ENCODE results near the gene SEPTIN12.
A peak's percentile ranks its signal among the peaks of the same experiment; 100 is the strongest.
"Not testable (repeated sequence)": the region's sequence is repeated elsewhere in the genome, so short reads cannot be mapped to it uniquely, and the experiment has no call there.

Gene SEPTIN12

DNA sequence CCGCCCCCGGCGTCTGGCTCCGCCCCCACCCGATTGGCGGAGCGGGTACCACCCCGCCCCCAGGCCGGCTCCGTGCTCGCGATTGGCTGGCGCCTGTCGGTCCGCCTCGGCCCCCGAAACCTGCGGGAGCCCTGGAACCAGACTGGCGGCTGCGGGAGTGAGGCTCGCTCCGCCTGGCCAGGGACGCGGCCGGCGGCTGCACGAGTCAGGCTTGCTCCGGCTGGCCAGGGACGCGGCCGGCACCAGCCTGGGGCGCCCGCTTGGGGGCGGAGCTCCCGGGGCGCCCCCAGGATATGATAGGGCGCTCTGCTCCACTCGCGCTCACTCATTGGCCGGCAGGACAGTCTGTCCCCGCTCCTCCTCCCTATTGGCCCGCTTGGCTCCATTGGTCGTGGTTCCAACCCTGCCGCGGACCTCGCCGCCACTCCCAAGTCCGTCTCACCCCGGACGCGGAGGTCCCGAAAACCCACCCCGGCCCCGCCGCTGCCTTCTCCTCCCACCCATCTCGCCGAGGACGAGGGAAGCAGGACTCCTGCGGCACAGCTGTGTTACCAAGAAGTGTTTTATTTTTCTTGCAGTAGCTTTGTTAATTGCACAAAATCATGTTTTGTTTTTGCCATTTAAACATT is 14.6 kb upstream of the SEPTIN12 start:
- DNase-seq: peak; percentile 93

DNA sequence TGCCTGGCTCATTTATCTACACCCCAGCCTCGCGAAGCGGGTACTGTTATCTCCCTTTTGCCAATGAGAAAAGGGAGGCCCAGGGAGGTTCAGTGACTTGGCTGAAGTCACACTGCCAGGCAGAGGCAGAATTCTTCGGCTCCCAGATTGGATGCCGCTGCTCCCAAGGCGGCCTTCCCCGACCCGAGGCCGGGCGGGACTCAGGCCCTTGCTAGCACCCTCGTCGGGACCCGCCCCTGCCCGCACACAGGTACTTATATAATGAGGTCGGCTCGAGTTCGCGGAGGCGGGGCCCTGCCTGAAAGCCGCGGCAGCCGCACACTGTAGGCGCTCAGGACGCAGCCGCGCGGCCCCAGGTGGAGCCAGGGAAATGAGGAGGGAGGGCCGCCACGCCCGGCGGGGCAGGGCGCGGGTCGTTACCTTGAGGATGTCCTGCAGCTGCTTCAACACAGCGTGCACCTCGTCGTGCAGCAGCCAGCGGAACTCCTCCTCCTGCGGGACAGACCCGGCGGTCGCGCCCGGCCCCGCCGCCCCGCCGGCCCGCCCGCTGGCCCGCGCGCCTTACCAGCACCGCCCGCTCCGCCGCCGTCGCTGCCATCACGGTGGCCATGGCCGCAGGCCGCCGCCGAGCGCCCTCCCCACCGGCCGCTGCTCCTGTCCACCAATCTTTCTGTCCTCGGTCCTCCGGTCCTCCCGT is 14.0 kb upstream of the SEPTIN12 start, which contains the start of gene ROGDI:
Gene ROGDI, minus strand, starts transcription at position 672 of the 697 bp plus-strand sequence. Its CDS starts 62 bp downstream, at position 610.
- DNase-seq: peak; percentile 30

DNA sequence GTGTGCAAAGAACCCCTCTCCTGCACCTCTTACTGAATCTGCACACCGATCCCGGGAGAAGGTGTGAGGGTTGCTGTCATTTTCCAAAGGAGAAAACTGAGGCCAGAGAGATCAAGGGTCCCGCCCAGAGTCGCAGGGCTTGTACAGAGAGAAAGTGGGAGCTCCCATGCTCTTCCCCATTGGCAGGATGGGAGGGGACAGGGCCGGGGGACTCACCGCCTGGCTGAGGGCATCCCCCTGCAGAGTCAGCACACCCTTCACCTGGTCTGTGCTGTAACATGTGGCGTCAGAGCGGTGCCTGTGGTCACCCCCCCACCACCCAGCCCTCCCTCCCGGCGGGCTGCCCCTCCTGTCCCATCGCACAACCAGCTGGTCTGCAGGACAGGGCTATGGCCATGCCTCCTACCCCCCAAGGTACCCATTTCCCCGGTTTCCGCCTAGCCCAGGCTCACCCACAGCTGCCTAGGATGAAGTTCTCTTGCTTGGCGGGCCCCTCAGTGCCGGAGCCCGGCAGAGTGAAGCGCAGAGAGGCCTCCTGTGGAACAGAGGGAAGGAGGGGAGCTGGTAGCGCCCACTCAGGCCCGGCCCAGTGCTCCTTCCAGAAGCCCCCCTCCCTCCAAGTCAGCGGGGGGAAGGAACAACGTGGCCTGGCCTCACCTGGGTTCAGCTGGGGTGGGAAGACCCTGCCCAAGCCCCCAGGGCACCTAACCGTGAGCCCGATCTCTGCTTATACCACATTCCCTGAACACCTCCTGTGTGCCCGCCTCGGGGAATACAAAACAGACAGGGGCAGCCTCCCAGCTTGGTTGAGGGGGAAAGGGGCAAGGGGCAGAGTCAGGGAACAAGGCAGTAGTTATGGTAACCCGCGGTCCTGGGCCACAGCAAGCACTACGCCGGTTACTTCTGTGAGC is 13.2 kb upstream of the SEPTIN12 start:
- DNase-seq: no peak

DNA sequence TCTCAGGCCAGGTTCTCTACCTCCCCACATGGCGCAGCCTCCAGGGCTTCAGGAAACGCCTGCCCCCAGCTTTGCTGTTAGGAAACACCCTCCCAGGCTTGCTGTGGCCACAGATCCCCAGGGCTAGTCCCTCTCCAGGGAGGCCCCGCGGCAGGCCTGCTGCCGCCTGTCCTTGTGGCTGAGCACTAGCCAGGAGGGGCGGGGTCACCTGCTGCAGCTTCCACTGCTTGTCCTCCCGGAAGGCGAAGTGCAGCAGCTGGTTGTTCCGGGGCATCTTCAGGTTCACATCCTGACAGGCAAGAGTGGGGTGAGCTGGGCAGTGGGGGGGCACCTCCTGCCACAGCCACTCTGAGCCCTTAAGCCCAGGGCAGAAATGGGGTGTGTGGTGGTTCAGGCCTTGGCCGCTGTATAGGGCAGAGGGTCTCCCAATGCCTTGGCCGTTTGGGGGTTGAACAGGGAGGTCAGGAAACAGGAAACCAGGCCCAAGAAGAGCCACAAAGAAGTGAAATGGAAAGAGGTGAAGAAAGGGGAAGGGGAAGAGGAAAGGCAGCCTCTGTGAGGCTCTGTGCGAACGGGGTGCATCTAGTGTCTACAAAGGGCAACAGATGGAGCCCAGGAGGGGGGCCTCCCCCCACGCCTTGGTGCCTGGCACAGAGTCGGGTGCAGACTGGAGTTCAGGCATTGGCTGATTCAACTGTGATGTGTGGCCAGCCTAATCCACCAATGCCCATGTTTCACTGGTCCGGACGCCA is 12.3 kb upstream of the SEPTIN12 start:
- DNase-seq: no peak

DNA sequence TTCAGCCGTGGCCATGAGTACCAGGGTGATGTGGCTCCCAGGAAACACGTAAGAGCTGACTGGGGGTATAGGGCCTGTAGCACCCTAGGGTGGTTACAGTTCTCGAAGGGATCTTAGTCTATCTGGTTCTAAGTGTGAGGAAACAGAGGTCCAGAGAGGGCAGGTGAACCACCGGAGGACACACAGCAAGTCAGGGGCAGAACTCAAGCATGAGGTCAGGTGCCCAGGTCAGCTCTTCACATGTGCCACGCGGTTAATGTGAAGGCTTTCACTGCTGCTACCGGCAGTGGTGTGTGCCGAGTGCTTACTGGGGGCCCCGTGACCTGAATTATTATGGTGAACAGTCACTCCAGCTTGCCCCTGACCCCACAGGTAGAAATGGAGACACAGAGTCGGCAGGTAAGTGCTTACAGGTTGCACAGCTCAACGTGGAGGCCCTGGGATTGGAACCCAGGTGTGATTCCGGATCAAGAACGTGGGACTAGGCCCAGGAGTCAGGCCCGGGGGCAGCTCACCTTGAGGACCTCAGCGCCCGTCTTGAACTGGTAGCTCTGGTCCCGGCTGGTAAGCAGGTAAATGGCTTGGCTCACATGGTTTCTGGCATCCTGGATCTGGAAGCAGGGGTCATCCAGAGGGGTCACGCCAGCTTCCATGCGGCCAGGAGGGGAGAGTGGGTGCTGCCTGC is 11.2 kb upstream of the SEPTIN12 start:
- DNase-seq: no peak

DNA sequence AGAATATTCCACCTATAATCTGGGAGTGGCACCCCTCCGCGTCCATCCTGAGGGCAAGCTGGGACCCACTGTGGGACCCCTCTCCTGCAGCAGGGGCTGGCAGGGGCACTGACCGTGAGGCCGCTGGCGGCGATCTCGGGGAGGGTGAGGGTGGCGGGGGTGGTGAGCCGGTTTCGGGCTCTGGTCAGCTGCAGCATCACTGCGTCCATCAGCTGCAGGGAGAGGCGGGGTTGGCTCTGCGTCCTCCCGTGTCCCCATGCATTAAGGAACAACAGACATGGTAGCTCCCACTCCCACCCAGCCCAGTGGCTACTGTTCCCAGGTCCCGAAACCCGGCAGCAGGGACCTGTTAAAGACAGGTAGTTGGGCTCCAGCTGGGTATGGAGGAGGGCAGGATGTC is 10.3 kb upstream of the SEPTIN12 start:
- no peak for DNase-seq

DNA sequence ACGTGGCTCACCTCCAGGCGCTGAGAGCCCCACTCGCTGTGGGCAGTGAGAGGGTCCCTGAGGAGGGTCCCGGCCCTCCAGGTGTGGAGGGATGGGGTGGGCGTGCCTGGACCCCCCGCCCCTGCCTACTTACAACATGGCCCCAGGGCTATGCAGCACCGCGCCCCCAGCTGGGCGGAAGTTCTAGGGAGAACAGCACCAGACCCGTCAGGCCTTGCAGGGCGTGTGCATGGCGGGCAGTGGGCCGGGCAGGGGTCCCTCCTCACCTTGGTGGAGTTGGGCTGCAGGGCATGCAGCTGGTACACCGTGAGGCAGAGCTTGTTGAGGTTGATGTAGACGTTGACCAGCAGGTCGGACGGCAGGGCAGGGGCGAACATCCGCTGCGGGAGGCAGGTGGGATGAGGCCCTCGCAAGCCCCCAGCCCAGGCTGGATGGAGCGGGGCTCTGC is 9.7 kb upstream of the SEPTIN12 start:
- no peak for DNase-seq

DNA sequence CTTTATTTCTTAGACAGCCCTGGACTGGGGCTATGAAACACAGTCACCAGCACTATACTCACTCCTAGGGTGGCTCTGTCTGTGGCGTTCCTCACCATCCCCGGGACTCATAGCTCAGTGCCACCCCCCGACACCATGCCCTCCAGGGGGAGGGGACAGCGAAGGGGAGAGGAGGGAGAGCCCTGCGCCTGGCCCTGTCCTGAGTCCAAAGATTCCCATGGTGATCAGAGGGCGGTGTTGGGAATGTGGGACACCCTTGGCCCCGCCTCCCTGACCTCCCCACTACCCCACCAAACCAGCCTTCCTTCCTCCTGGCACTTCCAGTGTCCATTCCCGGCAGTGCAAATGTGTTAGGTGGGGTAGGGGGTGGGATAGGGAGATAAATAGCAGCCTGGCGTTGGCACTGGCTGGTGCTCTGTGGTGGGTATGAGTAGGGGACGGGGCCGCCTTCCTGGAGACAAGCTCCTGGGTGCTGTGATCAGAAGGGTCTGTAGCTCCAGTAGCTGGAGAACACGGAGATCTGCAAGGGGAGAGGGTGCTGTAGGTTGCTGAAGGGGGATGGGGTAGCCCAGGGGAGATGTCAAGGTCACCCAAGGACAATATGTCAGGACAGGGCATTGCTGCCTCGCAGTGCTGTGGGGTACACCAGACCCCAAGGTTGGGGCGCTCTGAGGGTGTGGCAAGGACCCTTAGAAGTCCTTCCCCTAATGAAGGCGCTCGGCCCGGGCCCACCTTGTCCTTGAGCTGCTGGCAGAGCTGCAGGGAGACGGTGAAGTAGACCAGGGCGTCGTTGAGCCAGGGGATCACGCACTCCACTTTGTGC is 9.0 kb upstream of the SEPTIN12 start:
- DNase-seq: no peak

DNA sequence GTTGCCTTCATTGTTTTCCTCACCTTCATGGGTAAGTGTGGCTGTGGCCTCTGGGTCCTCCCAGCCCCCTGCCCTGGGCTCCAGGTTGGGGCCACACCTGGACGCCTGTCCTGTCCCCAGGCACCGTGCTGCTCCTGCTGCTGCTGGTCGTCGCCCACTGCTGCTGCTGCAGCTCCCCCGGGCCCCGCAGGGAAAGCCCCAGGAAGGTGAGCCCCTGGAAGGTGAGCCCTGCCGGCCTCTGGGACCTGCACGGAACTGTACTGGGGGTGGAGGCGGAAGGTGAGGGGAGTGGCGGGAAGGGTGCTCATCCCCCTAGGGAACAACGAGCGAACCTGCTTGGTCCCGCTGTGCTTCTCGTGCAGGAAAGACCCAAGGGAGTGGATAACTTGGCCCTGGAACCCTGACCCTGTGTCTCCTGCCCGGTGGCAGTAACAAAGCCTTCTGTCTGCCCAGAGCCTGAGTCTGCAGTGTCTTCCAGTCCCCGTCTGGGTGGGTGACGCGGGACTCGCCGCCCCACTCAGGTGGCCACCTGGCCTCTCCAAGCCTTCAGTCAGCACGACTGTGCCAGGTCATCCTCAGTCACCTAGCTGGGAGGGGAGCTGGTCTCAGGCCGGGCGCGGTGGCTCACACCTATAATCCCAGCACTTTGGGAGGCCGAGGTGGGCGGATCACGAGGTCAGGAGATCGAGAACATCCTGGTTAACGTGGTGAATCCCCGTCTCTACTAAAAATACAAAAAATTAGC is 7.9 kb upstream of the SEPTIN12 start:
- DNase-seq: no peak

DNA sequence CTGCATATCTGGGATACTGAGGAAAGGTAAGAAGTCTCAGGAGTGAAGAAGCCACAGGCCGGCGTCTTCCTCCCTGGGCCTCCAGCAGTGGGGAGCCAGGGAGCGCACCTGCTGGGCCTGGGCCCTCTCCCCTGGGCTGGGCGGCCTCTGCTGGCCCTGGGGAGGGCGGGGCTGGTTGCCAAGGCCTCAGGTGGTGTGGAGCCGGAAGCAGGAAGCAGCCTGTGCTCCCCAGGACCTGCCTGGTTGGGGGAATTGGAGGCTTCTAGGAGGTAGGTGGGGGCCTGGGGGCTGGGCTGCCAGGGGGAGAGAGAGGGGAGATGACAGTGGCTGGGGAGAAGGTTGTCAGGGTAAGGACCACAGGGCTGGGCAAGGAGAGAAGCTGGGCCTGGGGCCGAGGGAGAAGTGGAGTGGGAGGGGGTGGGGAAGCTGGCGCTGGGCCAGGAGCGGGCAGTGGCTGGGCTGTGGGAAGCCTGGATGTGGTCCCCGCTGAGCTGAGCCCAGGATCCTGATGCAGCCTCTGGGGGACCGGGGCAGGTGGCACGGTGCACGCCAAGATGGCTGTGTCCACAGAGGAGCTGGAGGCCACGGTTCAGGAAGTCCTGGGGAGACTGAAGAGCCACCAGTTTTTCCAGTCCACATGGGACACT is 7.2 kb upstream of the SEPTIN12 start, which contains the start of gene SMIM22:
Gene SMIM22, plus strand, starts transcription at position 189 of the 647 bp plus-strand sequence. Its CDS starts 366 bp downstream, at position 555.
- no peak for DNase-seq

DNA sequence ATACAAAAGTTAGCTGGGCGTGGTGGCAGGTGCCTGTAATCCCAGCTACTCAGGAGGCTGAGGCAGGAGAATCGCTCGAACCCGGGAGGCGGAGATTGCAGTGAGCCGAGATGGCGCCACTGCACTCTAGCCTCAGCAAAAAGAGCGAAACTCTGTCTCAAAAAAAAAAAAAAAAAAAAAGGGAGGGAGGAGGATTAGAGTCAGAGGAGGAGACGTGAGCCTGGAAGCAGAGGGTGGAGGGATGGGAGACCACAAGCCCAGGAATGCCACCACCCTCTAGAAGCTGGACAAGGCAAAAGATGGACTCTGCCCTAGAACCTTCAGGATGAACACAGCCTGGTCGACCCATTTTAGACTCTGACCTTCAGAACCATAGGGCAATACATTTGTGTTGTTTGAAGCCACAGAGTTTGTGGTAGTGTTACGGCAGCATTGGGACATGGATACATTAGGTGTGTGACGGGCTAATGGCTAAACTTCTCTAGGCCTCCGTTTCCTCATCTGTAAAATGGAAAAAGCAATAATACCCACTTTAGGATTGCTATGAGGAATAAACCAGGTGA is 4.9 kb upstream of the SEPTIN12 start:
- DNase-seq: no peak

DNA sequence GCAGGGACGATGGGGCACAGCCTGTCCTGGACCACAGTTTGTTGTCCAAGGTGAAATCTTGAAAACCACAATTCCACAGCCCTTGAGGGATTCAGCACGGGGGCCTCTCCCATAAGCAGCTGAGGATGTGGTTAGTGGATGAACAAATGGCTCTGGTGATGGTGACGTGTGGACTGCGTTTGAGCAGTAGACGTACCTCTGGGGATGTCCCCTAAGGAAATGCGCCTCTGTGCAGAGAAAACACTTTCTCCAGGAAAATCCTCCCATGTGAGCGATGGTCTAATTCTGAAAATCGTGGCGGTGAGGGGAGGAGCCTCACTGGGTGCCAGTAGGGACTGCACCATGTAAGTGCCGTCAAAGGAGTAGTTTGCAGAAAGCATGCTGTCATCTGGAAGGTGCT is 2.7 kb upstream of the SEPTIN12 start:
- no peak for DNase-seq

DNA sequence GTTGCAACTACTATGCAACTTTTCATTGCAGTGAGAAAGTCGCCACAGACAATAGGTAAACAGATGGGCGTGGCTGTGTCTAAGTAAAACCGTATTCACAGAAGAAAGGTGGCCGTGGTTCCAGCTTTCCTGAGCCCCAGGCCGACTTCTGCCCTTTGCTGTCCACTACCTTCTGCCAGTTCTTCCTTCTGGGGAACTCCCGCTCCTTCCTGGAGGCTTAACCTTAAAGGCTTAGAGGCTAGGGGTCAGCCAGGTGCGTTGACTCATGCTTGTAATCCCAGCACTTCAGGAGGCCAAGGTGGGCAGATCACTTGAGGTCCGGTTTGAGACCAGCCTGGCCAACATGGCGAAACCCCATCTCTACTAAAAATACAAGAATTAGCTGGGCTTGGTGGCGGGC is 2.1 kb upstream of the SEPTIN12 start:
- DNase-seq: no peak

DNA sequence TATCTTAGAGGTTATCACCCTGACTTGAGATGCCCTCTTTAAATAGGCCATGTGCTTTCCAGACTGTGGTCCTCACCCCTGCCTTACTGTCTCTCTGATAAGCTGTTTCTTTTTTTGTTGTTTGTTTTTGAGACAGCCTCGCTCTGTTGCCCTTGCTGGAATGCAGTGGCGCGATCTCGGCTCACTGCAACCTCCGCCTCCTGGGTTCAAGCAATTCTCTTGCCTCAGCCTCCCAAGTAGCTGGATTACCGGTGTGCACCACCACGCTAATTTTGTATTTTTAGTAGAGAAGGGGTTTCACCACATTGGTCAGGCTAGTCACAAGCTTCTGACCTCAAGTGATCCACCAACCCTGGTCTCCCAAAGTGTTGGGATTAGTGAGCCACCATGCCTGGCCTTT is 765 bp upstream of the SEPTIN12 start:
- DNase-seq: no peak

DNA sequence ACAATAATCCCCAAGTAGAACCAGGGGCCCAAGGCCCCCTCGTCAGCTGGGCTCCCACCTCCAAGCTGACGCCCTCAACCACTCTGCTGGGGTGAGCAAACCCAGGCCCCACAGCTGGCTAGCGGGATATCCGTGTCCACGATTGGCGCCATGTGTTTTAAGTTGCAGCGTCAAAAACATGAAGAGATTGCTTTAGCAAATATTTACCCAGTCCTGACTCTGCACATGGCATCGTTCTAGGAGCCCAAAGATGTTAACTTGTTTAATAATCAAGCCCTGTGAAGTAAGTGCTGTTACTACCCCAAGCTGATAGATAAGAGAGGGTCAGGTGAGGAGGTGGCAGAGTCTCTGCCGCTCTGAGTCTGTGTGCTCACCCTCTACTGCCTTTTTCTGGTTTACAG is 344 bp upstream of the SEPTIN12 start:
- no peak for DNase-seq

DNA sequence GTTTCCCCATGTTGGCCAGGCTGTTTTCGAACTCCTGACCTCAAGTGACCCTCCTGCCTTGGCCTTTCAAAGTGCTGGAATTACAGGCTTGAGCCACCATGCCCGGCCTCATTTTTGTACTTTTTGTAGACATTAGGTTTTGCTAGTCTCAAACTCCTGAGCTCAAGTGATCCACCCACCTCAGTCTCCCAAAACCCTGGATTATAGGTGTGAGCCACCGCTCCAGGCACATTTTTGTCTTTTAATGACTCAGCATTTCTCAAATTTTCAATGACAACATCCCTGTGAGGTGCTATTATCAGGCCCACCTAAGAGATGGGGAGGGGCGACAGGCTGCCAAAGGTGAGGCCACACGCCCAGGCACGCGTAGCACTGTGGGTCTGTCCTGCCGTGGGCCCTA is 1.1 kb downstream of the SEPTIN12 start:
- no peak for DNase-seq

DNA sequence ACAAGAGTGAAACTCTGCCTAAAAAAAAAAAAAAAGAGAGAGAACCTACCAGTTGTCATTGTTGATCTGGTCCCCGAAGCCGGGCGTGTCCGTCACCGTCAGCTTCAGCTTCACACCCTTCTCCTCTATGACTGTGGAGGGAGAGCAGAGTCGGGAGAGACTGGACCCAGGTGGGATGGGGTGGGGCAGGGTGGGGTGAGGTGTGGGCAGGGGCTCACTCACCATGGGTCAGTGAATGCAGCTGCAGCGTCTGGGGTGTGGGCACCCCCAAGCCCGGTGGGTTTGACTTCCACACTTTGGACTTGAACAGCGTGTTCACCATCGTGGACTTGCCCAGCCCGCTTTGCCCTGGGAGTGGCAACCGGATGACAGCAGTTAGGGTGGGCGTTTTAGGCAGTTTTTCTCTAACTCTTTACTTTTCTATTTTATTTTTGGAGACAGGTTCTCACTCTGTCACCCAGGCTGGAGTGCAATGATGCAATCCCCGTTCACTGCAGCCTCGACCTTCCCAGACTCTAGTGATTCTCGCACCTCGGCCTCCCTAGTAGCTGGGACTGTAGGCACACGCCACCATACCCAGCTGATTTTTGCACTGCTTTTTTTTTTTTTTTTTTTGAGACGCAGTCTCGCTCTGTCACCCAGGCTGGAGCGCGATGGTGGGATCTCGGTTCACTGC is 2.2 kb downstream of the SEPTIN12 start:
- no peak for DNase-seq

DNA sequence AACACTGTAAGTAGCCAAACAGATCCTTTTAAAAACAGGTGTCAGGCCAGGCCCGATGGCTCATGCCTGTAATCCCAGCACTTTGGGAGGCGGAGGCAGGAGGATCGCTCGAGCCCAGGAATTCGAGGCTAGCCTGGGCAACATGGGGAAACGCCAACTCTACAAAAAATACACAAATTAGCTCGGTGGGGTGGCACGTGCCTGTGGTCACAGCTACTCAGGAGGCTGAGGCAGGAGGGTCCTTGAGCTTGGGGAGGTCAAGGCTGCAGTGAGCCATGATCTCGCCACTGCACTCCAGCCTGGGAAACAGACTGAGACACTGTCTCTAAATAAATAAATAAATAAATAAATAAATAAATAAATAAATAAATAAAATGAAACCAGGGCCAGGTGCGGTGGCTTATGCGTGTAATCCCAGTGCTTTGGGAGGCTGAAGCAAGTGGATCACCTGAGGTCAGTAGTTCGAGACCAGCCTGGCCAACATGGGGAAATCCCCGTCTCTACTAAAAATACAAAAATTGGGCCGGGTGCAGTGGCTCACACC is 3.6 kb downstream of the SEPTIN12 start:
- DNase-seq: not testable (repeated sequence)

All from fibroblast of skin of back (primary cell).